22Rv1 (cell line): Measurements from ENCODE around the gene NAPA.

Experiments used
- CTCF ChIP-seq: fragments of 450-650 bp; IDR thresholded peaks from 2 replicates; pipeline ENCODE4 v1.5.1; 2017; ENCODE audit warnings: mild to moderate bottlenecking
- ZFX ChIP-seq: fragments of 450-650 bp; IDR thresholded peaks from 2 replicates; pipeline ENCODE4 v1.6.1; 2017; ENCODE audit warnings: antibody characterized with exemption, borderline replicate concordance

DNA sequence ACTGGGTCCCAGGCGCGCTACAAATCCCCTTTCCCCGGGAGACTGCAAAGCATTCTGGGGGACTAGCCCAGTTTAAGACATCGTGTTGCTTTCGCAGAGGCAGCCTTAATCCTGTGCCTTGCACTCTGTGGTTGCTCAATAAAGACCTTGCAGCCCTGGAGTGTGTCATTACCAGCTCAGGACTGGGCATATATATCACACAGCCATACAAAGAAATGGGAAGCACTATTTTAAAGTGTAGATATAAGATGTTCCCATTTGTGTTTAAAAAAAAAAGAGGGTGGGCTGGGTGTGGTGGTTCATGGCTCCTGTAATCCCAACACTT lies 11.1 kb downstream of the NAPA start:
- TF ChIP-seq CTCF, result no peak
- no peak for TF ChIP-seq ZFX
